ENCODE data around the gene IL6R. TPM values are rescaled to one million over a fixed set of nuclear protein-coding genes. Genes with fewer than 3 reads are reported as not detected.
"Not testable (repeated sequence)": the region's sequence is repeated elsewhere in the genome, so short reads cannot be mapped to it uniquely, and the experiment has no call there.

IL6R gene
- total RNA-seq (2014; rRNA removed; shearing (Covaris generic)): 0.24 and 0.29 TPM in 2 replicates

- peak; percentile 86 for DNase-seq (ENCODE audit: low read depth)
These were observed at the start of gene IL6R for GRCh38 chr1:154404984-154405746. Gene IL6R (plus strand): TSS chr1:154405343. CDS start chr1:154405630, 287 bp downstream.

GRCh38 chr1:154358519-154358918, 46.6 kb upstream of the IL6R start:
- DNase-seq (ENCODE audit: low read depth): no peak

GRCh38 chr1:154360288-154360687, 44.9 kb upstream of the IL6R start:
- no peak for DNase-seq (ENCODE audit: low read depth)

- DNase-seq (ENCODE audit: low read depth): not testable (repeated sequence)
These were observed 44.3 kb upstream of the IL6R start for GRCh38 chr1:154360881-154361280.

- DNase-seq (ENCODE audit: low read depth): no peak
These were observed 43.8 kb upstream of the IL6R start for GRCh38 chr1:154361357-154361756.

- no peak for DNase-seq (ENCODE audit: low read depth)
These were observed 33.7 kb upstream of the IL6R start for GRCh38 chr1:154371436-154371835.

- not testable (repeated sequence) for DNase-seq (ENCODE audit: low read depth)
These were observed 31.3 kb upstream of the IL6R start for GRCh38 chr1:154373777-154374357.

- no peak for DNase-seq (ENCODE audit: low read depth)
These were observed 25.8 kb upstream of the IL6R start for GRCh38 chr1:154379301-154379700.

GRCh38 chr1:154384650-154385489, 20.3 kb upstream of the IL6R start:
- DNase-seq (ENCODE audit: low read depth): no peak

- no peak for DNase-seq (ENCODE audit: low read depth)
These were observed 18.3 kb upstream of the IL6R start for GRCh38 chr1:154386643-154387352.

- no peak for DNase-seq (ENCODE audit: low read depth)
These were observed 13.9 kb upstream of the IL6R start for GRCh38 chr1:154391086-154391770.

- no peak for DNase-seq (ENCODE audit: low read depth)
These were observed 7.0 kb upstream of the IL6R start for GRCh38 chr1:154398141-154398540.

GRCh38 chr1:154398678-154399077, 6.5 kb upstream of the IL6R start:
- DNase-seq (ENCODE audit: low read depth): no peak

GRCh38 chr1:154400381-154400801, 4.8 kb upstream of the IL6R start:
- no peak for DNase-seq (ENCODE audit: low read depth)

GRCh38 chr1:154402409-154402921, 2.7 kb upstream of the IL6R start:
- DNase-seq (ENCODE audit: low read depth): no peak

- DNase-seq (ENCODE audit: low read depth): no peak
These were observed 1.7 kb upstream of the IL6R start for GRCh38 chr1:154403261-154403943.

GRCh38 chr1:154403983-154404382, 1.2 kb upstream of the IL6R start:
- no peak for DNase-seq (ENCODE audit: low read depth)

- no peak for DNase-seq (ENCODE audit: low read depth)
These were observed 622 bp upstream of the IL6R start for GRCh38 chr1:154404511-154404931.

- DNase-seq (ENCODE audit: low read depth): peak; percentile 67
These were observed 816 bp downstream of the IL6R start for GRCh38 chr1:154405747-154406571.

- no peak for DNase-seq (ENCODE audit: low read depth)
These were observed 1.4 kb downstream of the IL6R start for GRCh38 chr1:154406572-154406879.
